ENCODE data around the gene CAMTA1.

Gene CAMTA1

GRCh38 chr1:6753320-6754140 is 31.7 kb upstream of the CAMTA1 start:
- no peak overlapping the region for H3K4me3 ChIP-seq (ENCODE audit: low read depth, low read length)
- no peak for TF ChIP-seq CTCF (IDR thresholded peaks at IDR 0.05; ENCODE audit: borderline replicate concordance, insufficient read depth, low read depth, low read length)

DNA sequence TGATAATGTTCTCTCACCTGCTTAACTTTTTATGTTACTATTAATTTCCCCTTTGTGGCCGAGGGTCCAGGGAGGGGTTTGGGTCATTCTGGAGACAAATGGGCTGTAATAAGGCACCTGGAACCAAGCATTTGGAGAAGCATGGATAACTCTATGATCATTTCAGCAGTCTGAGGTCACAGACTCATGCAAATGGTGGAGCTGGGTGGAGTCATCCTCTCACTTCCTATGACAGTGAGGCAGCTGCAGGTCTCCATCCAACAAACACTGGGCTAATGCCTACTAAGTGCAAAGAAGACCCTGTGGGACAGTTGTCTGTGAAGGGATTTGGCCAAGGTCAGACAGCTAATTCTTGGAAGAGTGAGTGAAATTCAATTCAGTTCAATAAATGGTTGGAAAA is 28.8 kb upstream of the CAMTA1 start:
- no peak overlapping the region for H3K4me3 ChIP-seq (ENCODE audit: low read depth, low read length)
- TF ChIP-seq CTCF (IDR thresholded peaks at IDR 0.05; ENCODE audit: borderline replicate concordance, insufficient read depth, low read depth, low read length) = no peak

- no peak overlapping the region for H3K4me3 ChIP-seq (ENCODE audit: low read depth, low read length)
- no peak for TF ChIP-seq CTCF (IDR thresholded peaks at IDR 0.05; ENCODE audit: borderline replicate concordance, insufficient read depth, low read depth, low read length)
Measured at GRCh38 chr1:6757719-6758435, 27.4 kb upstream of the CAMTA1 start.

DNA sequence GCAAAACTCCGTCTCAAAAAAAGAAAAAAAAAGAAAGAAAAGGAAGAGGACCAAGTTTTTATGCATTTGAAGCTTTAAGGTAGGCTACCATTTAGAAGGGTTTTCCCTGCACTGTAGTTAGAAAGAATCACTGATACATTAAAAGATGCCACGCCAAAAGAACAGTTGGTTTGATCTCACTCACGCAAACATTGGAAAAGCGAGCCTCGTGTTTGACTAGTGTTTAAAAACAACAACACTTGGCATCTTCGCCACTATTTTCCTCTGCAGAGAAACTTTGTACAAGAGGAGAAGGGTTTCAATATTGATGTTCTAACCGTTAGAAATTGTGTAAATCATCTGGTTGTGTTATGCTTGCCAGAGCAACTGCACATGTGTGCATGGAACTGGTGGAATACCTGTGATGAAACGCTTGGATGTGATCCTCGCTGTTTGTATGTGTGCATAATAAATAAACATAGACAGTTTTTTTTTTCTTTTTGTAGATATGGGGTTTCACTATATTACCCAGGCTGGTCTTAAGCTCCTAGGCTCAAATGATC is 24.0 kb upstream of the CAMTA1 start:
- no peak overlapping the region for H3K4me3 ChIP-seq (ENCODE audit: low read depth, low read length)
- no peak for TF ChIP-seq CTCF (IDR thresholded peaks at IDR 0.05; ENCODE audit: borderline replicate concordance, insufficient read depth, low read depth, low read length)

DNA sequence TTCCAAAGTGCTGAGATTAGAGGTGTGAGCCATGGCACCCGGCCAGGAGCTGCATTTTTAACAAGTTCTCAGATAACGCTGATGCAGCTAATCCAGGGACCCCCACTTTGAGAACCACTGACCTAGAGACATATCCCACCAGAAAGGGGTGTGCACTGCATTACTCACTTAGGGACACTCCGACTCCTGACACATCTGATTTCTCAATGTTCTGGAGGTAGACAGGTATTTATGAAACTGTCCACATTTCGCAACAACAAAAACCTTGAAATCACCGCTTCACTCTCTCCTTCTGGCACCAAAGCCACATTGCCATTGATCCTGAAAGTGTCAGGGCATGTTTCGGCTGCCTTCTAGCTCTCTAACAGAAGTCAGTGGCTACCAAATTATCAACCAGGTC is 23.2 kb upstream of the CAMTA1 start:
- no peak overlapping the region for H3K4me3 ChIP-seq (ENCODE audit: low read depth, low read length)
- no peak for TF ChIP-seq CTCF (IDR thresholded peaks at IDR 0.05; ENCODE audit: borderline replicate concordance, insufficient read depth, low read depth, low read length)

DNA sequence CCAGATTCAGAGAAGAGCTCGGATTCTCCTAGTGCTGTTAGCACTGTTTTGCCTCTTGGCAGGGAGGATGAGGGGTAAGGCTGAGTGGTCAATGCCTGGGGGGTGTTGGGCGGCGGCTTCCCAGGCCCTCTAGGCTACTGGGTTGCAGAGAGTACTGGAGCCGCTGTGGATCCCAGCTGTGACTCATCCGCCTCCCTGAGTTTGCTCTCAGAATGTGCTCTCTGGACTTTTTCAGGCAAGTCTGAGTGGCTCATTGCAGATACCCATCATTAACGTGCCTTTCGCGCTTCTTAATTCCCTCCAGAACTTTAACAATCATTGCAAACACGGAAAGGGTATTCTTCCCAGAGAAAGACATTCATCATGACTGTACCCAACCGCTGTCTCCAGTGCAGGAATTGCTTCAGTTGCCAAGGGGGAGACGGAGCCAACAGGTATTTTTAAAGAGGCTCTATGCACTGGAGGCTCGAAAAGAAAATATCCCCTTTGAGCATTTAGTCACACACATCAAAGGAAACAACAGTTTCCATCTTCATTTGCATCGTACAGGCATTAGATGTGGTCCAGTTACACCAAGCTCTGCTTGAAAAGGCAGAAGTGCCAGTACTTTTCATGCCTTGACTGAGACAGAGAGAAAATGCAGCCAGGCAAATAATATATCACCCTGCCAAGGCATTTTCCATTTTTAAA is 14.4 kb upstream of the CAMTA1 start:
- no peak for TF ChIP-seq CTCF (IDR thresholded peaks at IDR 0.05; ENCODE audit: borderline replicate concordance, insufficient read depth, low read depth, low read length)

More for the DNA sequence above, 14.4 kb upstream of the CAMTA1 start:
- no peak overlapping the region for H3K4me3 ChIP-seq (ENCODE audit: low read depth, low read length)
